Right lobe of liver (tissue), 6 donors: ENCODE results near the gene CUBN. TPM values are rescaled to one million over a fixed set of nuclear protein-coding genes. Genes with fewer than 3 reads are reported as not detected.

Source experiments
- ATAC-seq, 4 donors: fragments of 200-7000 bp; cut with Tn5 transposase; one replicate each; pipeline ENCODE4 v1.9.1; 2020; ENCODE audit warnings: mild to moderate bottlenecking in 4 of 4, moderate library complexity in 4 of 4
- DNase-seq, 3 donors: peaks; one replicate each; pipeline ENCODE4 v3.0.0-alpha.2; 2020
- H3K27ac ChIP-seq, 3 donors: fragments of 200-600 bp; one replicate each; pipeline ENCODE4 v1.8.0; 2022
- H3K27me3 ChIP-seq, 2 donors: fragments of 200-600 bp; one replicate each; pipeline ENCODE4 v1.8.0; 2022
- H3K36me3 ChIP-seq, 4 donors: fragments of 200-600 bp; sonication (generic) in 1 of 4; one replicate each; pipeline versions ENCODE4 v1.5.1 to v1.8.0; 2017 to 2022; ENCODE audit warnings: control low read depth in 1 of 4
- H3K4me1 ChIP-seq, 4 donors: fragments of 200-600 bp; sonication (generic) in 1 of 4; one replicate each; pipeline versions ENCODE4 v1.5.1 to v1.8.0; 2017 to 2022; ENCODE audit warnings: control low read depth in 1 of 4
- H3K4me3 ChIP-seq, 3 donors: fragments of 200-600 bp; one replicate each; pipeline ENCODE4 v1.8.0; 2022
- H3K9me3 ChIP-seq, 4 donors: fragments of 200-600 bp; sonication (generic) in 1 of 4; one replicate each; pipeline versions ENCODE4 v1.5.1 to v1.8.0; 2017 to 2022; ENCODE audit warnings: control low read depth in 1 of 4
- CTCF ChIP-seq, 4 donors: fragments of 200-600 bp in 3 of 4; fragments of 450-650 bp in 1 of 4; IDR thresholded peaks; one replicate each; pipeline versions ENCODE4 v1.5.1 to v1.8.0; 2016 to 2022; ENCODE audit warnings: antibody characterized with exemption in 4 of 4, mild to moderate bottlenecking in 2 of 4
- POLR2A ChIP-seq: fragments of 450-650 bp; IDR thresholded peaks from one replicate; pipeline ENCODE4 v1.6.1; 2017; ENCODE audit warnings: antibody characterized with exemption, mild to moderate bottlenecking
- WGBS: methylation state at CpG from one replicate; pipeline ENCODE4 v1.1.6; 2018; ENCODE audit warnings: low coverage, low lambda C conversion rate; ENCODE audit not compliant: insufficient coverage; ENCODE audit errors: missing lambda C conversion rate; 5-methylcytosine and 5-hydroxymethylcytosine counted together
- intact Hi-C, 2 donors: fragments of 100-400 bp; cut with DNase I; formaldehyde crosslinking; loops; one replicate each; pipeline versions ENCODE4 v1.11.2 to v1.14.1; 2022
- total RNA-seq, 6 experiments: library from RNA; depleted of rRNA in 2 of 6; stranded (reverse); fragments of >200 nt in 2 of 6; fragmentation: NEBNext Ultra II Directional in 3 of 6; extraction: Animal tissue kit (Norgen Biotek cat#: 25700) in 3 of 6; gene quantifications; one replicate each; pipeline versions ENCODE4 v1.1.0 to v1.2.4, GENCODE V29; 2016 to 2023
- donor health status: DM: no; HTN: yes; CAD: no.
- donor health status: DM: no; HTN: no; CAD: no.
- donor health status: DM: no; HTN: no; CAD: no.
- donor health status: DM: no; HTN: yes; CAD: no.
- donor health status: DM: no; HTN: yes; CAD: no.

The CUBN gene
- total RNA-seq, 6 experiments from 2014 or later = 0.07 to 0.74 (median 0.27) TPM

DNA sequence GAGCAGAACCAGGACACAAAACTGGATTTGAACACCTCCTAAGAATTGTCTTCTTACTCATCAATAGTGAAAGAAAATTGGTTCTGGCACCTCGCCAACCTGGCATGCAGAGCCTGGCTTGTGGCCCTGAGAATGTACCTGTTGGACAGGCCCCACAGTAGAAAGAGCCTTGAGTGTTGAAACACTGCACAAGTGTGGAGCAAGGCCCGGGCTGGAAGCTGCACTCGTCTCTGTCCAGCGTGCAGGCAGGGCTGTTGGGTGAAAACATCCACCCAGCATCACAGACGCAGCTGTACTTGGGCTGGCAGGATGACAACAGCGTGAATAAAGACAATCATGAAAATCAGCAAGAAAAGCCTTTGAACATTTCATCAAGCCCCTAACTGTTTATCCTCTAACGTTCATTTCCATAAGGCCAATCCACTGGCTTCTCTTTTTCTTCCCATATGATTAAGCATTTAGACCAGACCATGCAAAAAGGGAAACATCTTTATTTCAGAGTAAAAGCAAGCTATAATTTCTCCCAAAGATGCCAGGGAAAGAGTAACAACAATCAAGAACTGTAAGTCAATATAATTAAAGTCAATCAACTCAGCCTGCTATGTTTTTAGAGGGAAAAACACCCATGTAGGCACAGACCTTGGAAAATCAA is 15.6 kb downstream of the CUBN start:
- H3K4me3 ChIP-seq = no peak overlapping the region
- H3K27ac ChIP-seq = no peak overlapping the region
- no peak for DNase-seq
- ATAC-seq = peak in 3 of 4 donors; percentile 27 to 82 (median 48)
- peaks cover 0 to 6% (median under 1%) of the 10 kb centered on the region in 4 donors for H3K4me1 ChIP-seq
- WGBS = 28% methylated on average over 6 of the region's 7 CpGs
- intact Hi-C loops = no loop called here
- no peaks in the 10 kb centered on the region for H3K27me3 ChIP-seq
- TF ChIP-seq CTCF (IDR thresholded peaks at IDR 0.05) = no peak
- TF ChIP-seq POLR2A = no peak
- H3K36me3 ChIP-seq = no peaks in the 10 kb centered on the region
- H3K9me3 ChIP-seq = no peaks in the 10 kb centered on the region

DNA sequence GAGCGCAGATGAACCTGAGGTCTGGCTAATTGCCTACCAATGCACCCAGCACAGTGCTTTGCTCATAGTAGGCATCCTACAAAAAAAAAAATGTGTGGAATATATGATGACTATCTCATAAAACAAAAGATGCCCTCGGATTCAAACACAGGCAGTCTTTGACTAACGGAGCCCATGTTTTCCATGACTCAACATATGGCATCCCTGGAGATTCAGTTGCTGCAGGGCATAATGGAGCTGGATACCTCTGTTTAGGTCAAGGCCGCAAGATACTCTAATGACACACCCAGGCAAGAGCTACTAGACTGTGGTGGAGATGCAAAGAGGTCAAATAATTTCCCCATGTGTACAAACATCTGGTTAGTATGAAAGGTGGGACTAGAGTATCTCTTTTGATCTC is 16.3 kb downstream of the CUBN start:
- no peaks in the 10 kb centered on the region for H3K36me3 ChIP-seq
- intact Hi-C loops = no loop called here
- no peak overlapping the region for H3K27ac ChIP-seq
- peaks cover 0 to 1% (median 0%) of the 10 kb centered on the region in 4 donors for H3K4me1 ChIP-seq
- no peak overlapping the region for H3K4me3 ChIP-seq
- no peaks in the 10 kb centered on the region for H3K9me3 ChIP-seq
- ATAC-seq = no peak
- H3K27me3 ChIP-seq = no peaks in the 10 kb centered on the region
- DNase-seq = no peak
- no peak for TF ChIP-seq CTCF (IDR thresholded peaks at IDR 0.05)
- TF ChIP-seq POLR2A = no peak
- 91% methylated on average over 3 of the region's 4 CpGs for WGBS

GRCh38 chr10:17112566-17112965 is 17.0 kb downstream of the CUBN start:
- Histone ChIP-seq H3K4me3 (no peak overlapping the region), H3K36me3 (no peaks in the 10 kb centered on the region), H3K27ac (no peak overlapping the region), H3K27me3 (no peaks in the 10 kb centered on the region), H3K4me1 (no peaks in the 10 kb centered on the region), H3K9me3 (no peaks in the 10 kb centered on the region)
- intact Hi-C loops = no loop called here
- whole genome bisulfite sequencing = 78% methylated on average over 3 of the region's 3 CpGs
- no peak for DNase-seq
- no peak for TF ChIP-seq CTCF (IDR thresholded peaks at IDR 0.05)
- no peak for TF ChIP-seq POLR2A
- no peak for ATAC-seq

GRCh38 chr10:17109475-17110207 is 20.0 kb downstream of the CUBN start:
- 70% methylated on average over 2 of the region's 3 CpGs for WGBS

More at GRCh38 chr10:17109475-17110207, 20.0 kb downstream of the CUBN start:
- Histone ChIP-seq H3K27me3 (no peaks in the 10 kb centered on the region), H3K36me3 (no peaks in the 10 kb centered on the region), H3K4me3 (no peak overlapping the region), H3K4me1 (no peaks in the 10 kb centered on the region), H3K9me3 (no peaks in the 10 kb centered on the region), H3K27ac (no peak overlapping the region)
- intact Hi-C loops = no loop called here
- TF ChIP-seq POLR2A (no peak), CTCF (IDR thresholded peaks at IDR 0.05) (no peak)
- no peak for DNase-seq
- ATAC-seq = no peak
